ENCODE results near the gene ZNF638. TPM values are rescaled to one million over a fixed set of nuclear protein-coding genes. Genes with fewer than 3 reads are reported as not detected.

ZNF638 gene
- 10 to 100 TPM; 41.8 to 65.8 (median 61.5) TPM for total RNA-seq
- long read RNA-seq, partial matches to known transcripts = 0 of 4 reads
- long read RNA-seq, other reads (novel, unspliced or antisense) = 4 of 4 reads

DNA sequence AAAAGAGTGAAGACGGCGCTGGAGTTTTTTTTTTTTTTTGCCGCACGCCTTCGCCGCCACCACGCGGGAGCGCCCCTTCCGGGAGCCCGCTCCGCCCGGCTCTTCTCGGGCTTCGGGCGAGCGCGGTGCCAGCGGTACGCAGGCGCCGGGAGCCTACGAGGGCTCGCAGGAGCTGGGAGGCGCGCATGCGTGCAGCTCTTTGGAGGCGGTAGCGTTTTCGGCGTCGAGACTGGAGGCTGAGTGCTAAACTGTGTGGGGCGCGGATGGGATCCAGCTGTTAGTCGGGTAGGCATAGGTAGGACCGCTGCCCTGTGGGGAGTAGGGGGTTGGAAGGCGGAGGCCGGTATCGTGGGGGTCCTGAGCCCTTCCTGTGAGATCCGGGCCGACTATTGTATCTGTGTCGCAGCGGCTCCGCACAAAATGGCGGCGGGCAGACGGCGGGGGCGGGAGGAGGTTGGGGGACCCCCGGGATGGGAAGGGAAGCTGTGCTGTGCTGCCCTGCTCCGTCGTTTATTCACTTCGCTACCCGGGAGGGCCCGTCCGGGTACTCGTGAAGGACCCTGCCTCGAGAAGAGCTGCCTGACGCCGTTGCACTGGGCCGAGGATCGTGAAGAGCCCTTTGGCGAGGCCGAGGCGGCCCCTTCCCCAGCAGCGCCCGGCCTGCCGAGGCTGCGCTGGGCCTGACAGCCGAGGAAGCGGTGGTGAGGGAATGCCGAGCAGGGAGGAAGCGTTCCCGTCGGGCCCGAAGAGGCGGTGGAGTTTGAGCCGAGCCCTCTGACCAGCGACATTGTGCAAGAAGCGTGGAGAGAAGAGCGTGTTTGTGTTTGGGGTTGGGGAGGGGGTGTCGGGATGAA is at the start of gene ZNF638:
Gene ZNF638, plus strand, starts transcription at position 202 of the 854 bp plus-strand sequence. CDS start 17,173 bp downstream, outside the sequence.
- intact Hi-C loops (cut with DNase I) = no loop called here
- WGBS (ENCODE audit: insufficient coverage, low coverage, low lambda C conversion rate, missing lambda C conversion rate) = 1% methylated on average over 36 of the region's 82 CpGs
- Histone ChIP-seq H3K27ac (peak within 1 kb of the TSS; percentile 96 to 98 (median 98)), H3K4me3 (peak within 1 kb of the TSS; percentile 82 to 92 (median 86)), H3K4me1 (peaks cover 0 to 24% (median 2%) of the 10 kb centered on the region in 4 donors), H3K36me3 (no peaks in the 10 kb centered on the region), H3K27me3 (no peaks in the 10 kb centered on the region), H3K9me3 (no peaks in the 10 kb centered on the region)
- TF ChIP-seq, protein P1, sequence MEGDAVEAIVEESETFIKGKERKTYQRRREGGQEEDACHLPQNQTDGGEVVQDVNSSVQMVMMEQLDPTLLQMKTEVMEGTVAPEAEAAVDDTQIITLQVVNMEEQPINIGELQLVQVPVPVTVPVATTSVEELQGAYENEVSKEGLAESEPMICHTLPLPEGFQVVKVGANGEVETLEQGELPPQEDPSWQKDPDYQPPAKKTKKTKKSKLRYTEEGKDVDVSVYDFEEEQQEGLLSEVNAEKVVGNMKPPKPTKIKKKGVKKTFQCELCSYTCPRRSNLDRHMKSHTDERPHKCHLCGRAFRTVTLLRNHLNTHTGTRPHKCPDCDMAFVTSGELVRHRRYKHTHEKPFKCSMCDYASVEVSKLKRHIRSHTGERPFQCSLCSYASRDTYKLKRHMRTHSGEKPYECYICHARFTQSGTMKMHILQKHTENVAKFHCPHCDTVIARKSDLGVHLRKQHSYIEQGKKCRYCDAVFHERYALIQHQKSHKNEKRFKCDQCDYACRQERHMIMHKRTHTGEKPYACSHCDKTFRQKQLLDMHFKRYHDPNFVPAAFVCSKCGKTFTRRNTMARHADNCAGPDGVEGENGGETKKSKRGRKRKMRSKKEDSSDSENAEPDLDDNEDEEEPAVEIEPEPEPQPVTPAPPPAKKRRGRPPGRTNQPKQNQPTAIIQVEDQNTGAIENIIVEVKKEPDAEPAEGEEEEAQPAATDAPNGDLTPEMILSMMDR (IDR thresholded peaks at IDR 0.05) = peak; percentile 57 to 87 (median 84)
- TF ChIP-seq POLR2A (IDR thresholded peaks at IDR 0.05) = peak; percentile 84
- ATAC-seq (peak; percentile 97 to 99 (median 98)), DNase-seq (peak; percentile 95 to 96 (median 95))

DNA sequence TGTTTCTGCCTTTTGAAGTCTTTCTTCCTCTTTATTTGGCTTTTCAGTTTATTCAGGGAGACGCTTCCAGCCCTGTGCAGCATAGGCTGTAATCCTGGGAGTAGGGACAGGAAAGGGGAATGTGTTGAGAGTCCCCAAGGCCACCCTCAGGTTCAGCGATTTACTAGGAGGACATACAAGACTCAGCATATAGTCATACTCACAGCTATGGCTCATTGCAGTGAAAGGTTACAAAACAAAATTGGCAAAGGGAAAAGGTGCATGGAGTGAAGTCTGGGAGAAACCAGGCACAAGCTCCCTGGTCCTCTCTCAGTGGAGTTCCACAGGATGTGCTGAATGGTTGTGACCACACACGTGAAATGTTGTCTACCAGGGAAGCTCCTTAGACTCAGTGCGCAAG is 49.6 kb upstream of the ZNF638 start:
- ATAC-seq = no peak
- no peak for TF ChIP-seq POLR2A (IDR thresholded peaks at IDR 0.05)
- TF ChIP-seq, protein P1 (IDR thresholded peaks at IDR 0.05) = no peak
- no peaks in the 10 kb centered on the region for H3K36me3 ChIP-seq
- intact Hi-C loops (cut with DNase I) = no loop called here
- 81% methylated on average over 4 of the region's 4 CpGs for whole genome bisulfite sequencing (ENCODE audit: insufficient coverage, low coverage, low lambda C conversion rate, missing lambda C conversion rate)
- no peak overlapping the region for H3K27ac ChIP-seq
- no peaks in the 10 kb centered on the region for H3K9me3 ChIP-seq
- no peak for DNase-seq
- no peak overlapping the region for H3K4me3 ChIP-seq
- no peaks in the 10 kb centered on the region for H3K27me3 ChIP-seq
- H3K4me1 ChIP-seq = peaks cover 0 to 9% (median 4%) of the 10 kb centered on the region in 4 donors

DNA sequence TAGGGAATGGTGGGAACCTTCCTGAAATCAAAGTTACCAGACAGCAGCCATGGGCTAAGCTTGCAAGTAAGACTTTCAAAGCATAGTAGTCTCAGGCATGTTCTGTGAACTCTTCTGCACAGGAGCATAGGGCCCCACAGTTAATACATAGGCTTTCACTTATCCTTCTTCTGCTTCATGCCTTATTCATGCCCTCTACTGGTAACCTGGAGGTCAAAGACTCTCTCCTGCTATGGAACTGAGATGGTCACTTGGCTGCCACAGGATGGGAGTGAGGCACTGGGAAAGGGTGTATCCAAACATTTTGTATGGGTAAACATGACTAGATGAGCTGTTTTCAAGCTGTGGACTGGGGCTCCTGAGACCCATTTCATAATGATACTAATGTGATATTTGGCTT is 49.1 kb upstream of the ZNF638 start:
- TF ChIP-seq, protein P1 (IDR thresholded peaks at IDR 0.05) = peak in 3 of 4 donors; percentile 11 to 45 (median 28)
- no peak for TF ChIP-seq POLR2A (IDR thresholded peaks at IDR 0.05)
- Histone ChIP-seq H3K36me3 (no peaks in the 10 kb centered on the region), H3K4me3 (no peak overlapping the region), H3K9me3 (no peaks in the 10 kb centered on the region), H3K27me3 (no peaks in the 10 kb centered on the region), H3K4me1 (peaks cover 0 to 4% (median 2%) of the 10 kb centered on the region in 4 donors), H3K27ac (no peak overlapping the region)
- intact Hi-C loops (cut with DNase I) = no loop called here
- no peak for DNase-seq
- peak; percentile 69 to 90 (median 88) for ATAC-seq

DNA sequence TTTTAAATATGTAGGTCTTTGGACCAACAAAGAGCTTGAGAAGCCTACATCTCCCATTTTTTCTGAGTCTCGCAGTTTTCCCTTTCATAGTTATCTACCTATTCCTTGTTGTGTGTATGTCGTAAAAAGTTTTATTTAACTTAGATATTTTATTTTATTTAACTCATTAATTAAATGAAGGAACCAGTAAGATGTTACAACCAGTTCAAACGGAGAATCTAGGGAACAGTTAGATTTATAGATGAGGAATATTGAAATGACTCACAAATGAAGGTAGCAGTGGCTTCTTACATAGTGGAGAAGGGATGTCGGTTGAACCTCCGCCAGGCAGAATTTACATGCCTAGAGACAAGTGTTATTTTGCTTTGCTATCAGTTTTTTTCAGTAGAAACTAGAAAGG is 48.5 kb upstream of the ZNF638 start:
- Histone ChIP-seq H3K9me3 (no peaks in the 10 kb centered on the region), H3K27ac (no peak overlapping the region), H3K4me1 (no peaks in the 10 kb centered on the region), H3K27me3 (no peaks in the 10 kb centered on the region), H3K4me3 (no peak overlapping the region), H3K36me3 (no peaks in the 10 kb centered on the region)
- intact Hi-C loops (cut with DNase I) = no loop called here
- ATAC-seq = no peak
- 85% methylated on average over 5 of the region's 5 CpGs for WGBS (ENCODE audit: insufficient coverage, low coverage, low lambda C conversion rate, missing lambda C conversion rate)
- TF ChIP-seq POLR2A (IDR thresholded peaks at IDR 0.05) = no peak
- TF ChIP-seq, protein P1 (IDR thresholded peaks at IDR 0.05) = no peak
- DNase-seq = no peak

All from right lobe of liver (tissue), 6 donors.